ENCODE results near the gene APP. TPM values are rescaled to one million over a fixed set of nuclear protein-coding genes. Genes with fewer than 3 reads are reported as not detected.
"Not testable (repeated sequence)": the region's sequence is repeated elsewhere in the genome, so short reads cannot be mapped to it uniquely, and the experiment has no call there.

Gene APP
- total RNA-seq, 1 donor from 2014 or later: 334 TPM

DNA sequence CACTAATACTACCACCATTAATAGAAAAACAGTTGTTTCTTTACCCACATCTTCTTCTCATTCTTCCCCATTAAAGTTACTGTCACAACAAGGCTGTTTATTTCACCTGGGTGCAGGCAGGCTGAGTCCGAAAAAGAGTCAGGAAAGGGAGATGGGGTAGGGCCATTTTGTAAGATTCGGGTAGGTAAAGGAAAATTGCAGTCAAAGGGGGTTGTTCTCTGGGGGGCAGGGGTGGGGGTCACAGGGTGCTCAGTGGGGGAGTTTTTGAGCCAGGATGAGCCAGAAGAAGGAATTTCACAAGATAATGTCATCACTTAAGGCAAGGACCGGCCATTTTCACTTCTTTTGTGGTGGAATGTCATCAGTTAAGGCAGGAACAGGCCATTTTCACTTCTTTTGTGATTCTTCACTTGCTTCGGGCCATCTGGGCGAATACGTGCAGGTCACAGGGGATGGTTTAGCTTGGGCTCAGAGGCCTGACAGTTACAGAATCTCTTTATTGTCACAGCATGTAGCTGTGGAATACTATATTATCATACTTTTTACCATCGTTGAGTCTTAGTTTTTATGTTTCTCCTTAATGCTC lies 89.3 kb downstream of the APP start:
- intact Hi-C loops (cut with DNase I); DNase-seq (ENCODE audit: low spot score): not testable (repeated sequence)

DNA sequence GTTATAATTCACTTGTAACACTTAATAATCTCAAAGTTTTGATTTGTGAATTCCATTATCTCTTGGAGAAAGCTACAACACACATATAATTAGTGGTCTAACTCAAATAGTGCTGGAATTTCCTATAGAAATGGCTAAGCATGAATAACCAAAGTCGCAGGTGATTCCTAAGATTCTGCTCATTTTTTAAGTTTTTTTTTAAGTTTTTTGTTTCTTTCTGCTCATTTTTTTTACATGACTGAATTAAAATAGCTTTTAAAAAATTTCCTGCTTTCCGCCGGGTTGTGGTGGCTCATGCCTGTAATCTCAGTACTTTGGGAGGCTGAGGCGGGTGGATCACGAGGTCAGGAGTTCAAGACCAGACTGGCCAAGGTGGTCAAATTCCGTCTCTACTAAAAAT lies 90.4 kb downstream of the APP start:
- intact Hi-C loops (cut with DNase I): no loop called here
- no peak for DNase-seq (ENCODE audit: low spot score)

DNA sequence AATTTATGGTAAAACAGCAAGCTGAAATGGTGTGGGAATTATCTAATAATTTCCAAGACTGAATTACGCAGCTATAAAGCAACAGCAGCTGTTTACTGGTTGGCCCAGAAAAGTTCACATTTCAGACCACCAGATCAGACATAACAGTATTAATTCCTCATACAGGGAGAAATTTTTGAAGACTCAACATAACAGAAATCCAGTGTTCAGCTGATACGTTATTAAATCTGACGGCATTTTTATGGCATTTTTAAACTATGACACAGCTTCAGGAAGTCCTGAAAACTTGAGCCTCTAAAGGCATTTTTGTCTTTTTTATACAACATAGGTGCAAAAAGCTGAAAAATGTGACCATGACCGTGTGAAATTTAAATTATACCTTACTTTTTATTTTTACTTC lies 91.2 kb downstream of the APP start:
- intact Hi-C loops (cut with DNase I): no loop called here
- DNase-seq (ENCODE audit: low spot score): no peak

GRCh38 chr21:26077521-26077920 lies 93.0 kb downstream of the APP start:
- intact Hi-C loops (cut with DNase I): no loop called here
- DNase-seq (ENCODE audit: low spot score): no peak

- DNase-seq (ENCODE audit: low spot score): no peak
- intact Hi-C loops (cut with DNase I): loop anchor here (5.0 kb wide), 1 partner anchor 99 kb away; the partner anchor contains the start of gene APP
Measured at GRCh38 chr21:26072666-26073615, 97.6 kb downstream of the APP start.

- DNase-seq (ENCODE audit: low spot score): no peak
- intact Hi-C loops (cut with DNase I): loop anchor here (5.0 kb wide), 1 partner anchor 101 kb away; the partner anchor contains the start of gene APP
Measured at GRCh38 chr21:26070822-26071425, 99.6 kb downstream of the APP start.

DNA sequence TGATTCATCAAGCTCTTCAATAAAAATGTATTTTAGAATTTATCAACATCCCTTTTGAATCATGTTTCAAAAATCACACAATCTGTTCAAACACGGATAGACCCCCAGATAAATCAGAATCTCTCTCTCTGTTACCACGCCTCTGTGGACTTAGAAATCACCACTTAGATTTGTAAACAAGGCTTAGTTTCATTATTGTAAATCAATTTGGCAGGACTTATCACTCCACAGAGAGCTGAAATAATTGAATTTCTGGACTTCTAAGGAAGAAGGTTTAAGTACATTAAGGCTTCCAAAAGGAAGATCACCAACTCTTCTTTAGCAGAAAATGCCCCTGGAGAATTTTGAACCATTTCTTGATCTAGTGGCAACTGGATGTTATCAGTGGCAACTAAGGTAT lies 100.4 kb downstream of the APP start:
- DNase-seq (ENCODE audit: low spot score): no peak
- intact Hi-C loops (cut with DNase I): loop anchor here (5.0 kb wide), 1 partner anchor 102 kb away; the partner anchor contains the start of gene APP

DNA sequence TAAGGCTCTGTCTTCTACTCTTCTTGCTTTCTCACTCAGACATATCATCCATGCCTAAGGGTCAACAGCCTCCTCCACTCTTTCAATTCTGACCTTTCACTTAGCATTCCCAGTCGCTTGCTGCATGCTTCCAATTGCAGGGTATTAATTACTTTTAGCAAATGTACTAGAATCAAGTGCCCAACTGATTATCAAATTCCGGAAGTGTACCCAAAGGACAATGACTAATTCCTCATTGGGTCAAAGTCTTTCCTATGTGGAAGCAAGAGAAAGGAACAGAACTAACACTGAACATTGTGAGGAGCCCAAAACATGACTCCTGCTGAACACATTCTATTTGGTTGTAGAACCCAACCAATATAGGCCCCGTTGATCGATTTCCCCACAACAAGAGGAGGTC lies 101.8 kb downstream of the APP start:
- DNase-seq (ENCODE audit: low spot score): no peak
- intact Hi-C loops (cut with DNase I): loop anchor here (5.0 kb wide), 1 partner anchor 39 kb away; no protein-coding TSS in a partner anchor

- intact Hi-C loops (cut with DNase I): loop anchor here (5.0 kb wide), 1 partner anchor 39 kb away; no protein-coding TSS in a partner anchor
- DNase-seq (ENCODE audit: low spot score): no peak
Measured at GRCh38 chr21:26067836-26068594, 102.6 kb downstream of the APP start.

DNA sequence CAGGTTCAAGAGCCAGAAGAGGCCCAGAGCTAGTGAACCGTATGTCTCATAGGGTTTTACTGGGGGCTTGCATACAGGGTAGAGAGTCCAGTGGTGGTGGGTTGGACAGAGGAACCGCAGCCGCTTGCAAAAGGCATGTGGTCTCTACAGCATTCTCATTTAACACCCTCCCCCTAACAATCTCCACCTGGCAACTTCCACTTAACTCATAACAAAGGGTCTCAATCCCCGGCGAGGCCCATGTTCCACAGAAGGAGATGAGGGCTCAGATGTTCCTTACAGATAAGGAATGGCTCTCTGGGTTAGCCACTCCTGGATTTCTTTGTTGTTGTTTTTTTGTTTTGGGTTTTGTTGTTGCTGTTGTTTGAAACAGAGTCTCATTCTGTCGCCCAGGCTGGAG lies 106.1 kb downstream of the APP start:
- intact Hi-C loops (cut with DNase I): no loop called here
- no peak for DNase-seq (ENCODE audit: low spot score)

DNA sequence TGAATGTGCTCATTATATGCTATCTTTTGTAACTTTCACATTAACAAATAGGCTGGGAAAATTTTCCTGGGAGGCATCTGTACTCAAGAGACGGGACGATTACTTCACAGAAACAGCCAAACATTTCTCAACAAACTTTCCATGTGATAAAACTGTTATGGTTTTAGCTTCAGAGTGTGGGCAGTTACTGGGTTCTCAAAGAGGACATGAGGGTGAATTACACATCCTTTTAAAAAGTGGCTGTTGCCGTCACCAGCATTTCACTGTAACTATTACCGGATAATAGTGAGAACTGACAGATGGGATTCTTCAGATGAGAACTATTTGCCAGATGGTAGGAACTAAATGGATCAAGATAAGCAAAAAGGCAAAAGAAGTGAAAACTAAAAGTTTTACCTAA lies 109.1 kb downstream of the APP start:
- no peak for DNase-seq (ENCODE audit: low spot score)
- intact Hi-C loops (cut with DNase I): no loop called here

- no peak for DNase-seq (ENCODE audit: low spot score)
- intact Hi-C loops (cut with DNase I): no loop called here
Measured at GRCh38 chr21:26060335-26061115, 110.0 kb downstream of the APP start.

GRCh38 chr21:26057477-26058170 lies 112.9 kb downstream of the APP start:
- no peak for DNase-seq (ENCODE audit: low spot score)
- intact Hi-C loops (cut with DNase I): no loop called here

DNA sequence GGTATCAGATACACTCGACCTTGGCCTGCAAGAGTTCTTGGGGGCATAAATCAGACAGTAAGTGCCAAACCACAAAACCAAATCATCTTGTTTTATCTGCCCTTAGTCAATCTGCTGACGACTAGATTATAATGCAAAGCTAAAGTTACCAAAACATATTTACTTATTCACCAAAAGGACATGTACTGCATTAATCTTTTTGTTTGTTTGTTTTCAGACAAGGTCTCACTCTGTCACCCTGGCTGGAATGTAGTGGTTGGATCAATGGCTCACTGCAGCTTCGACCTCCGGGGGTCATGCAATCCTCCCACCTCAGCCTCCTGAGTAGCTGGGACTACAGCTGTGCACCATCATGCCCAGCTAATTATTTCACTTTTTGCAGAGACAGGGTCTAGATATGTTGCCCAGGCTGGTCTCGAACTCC lies 114.7 kb downstream of the APP start:
- DNase-seq (ENCODE audit: low spot score): no peak
- intact Hi-C loops (cut with DNase I): no loop called here

- DNase-seq (ENCODE audit: low spot score): no peak
- intact Hi-C loops (cut with DNase I): no loop called here
Measured at GRCh38 chr21:26055010-26055409, 115.6 kb downstream of the APP start.

DNA sequence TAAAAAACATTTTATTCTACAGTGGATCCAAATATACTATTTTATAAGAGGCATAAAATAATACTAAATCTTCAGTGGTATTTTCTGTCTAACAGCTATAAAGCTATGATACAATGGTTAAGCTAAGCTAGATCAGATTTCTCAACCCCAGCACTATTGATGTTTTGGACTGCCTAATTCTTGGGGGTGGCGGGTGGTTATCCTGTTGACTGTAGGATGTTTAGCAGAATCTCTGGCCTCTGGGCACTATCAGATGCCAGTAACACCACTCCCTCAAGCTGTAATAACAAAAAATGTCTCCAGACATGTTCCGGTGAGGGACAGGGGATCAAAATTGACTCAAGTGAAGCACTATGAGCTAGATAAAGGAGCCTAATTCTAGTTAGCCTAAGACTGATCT lies 118.5 kb downstream of the APP start:
- intact Hi-C loops (cut with DNase I): no loop called here
- no peak for DNase-seq (ENCODE audit: low spot score)

DNA sequence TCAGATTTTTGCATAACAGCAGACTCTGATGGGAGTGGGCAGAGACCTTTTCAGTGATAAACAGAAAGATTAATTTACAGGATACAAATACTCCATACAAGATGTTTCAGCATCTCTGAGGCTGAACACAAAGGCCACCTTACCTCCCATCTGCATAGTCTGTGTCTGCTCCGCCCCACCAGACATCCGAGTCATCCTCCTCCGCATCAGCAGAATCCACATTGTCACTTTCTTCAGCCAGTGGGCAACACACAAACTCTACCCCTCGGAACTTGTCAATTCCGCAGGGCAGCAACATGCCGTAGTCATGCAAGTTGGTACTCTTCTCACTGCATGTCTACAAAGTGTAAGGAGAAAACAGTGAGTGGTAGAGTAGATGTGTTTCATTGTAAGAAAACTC lies 119.7 kb downstream of the APP start:
- DNase-seq (ENCODE audit: low spot score): no peak
- intact Hi-C loops (cut with DNase I): no loop called here

DNA sequence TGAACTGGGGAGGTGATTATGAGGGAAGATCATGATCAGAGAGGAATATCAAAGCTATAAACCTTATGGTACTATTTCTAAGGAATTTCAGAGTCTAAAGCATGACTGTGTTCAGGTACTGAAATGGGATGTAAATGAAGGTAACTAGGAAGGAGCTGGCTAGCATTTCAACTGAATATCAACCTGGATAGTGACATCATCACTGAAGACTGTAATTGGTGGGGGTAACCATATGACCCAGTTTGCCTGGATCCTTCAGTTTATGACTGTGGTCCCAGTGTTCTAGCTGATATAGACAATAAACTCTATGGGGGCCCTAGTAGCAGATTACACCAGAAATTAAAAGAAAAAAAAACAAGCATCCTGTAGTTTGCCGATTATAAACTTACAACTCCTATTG lies 120.8 kb downstream of the APP start:
- no peak for DNase-seq (ENCODE audit: low spot score)
- intact Hi-C loops (cut with DNase I): no loop called here
